Fibroblast of lung (primary cell): ENCODE results near the gene ZNF575.

Source experiments
- EZH2 ChIP-seq: IDR thresholded peaks from 2 replicates; pipeline ENCODE4 v1.5.1; 2012; ENCODE audit warnings: low read length, control low read depth, mild to moderate bottlenecking; ENCODE audit errors: missing control alignments
- TF ChIP-seq, protein P1 (sequence below), 2 donors: IDR thresholded peaks in 1 of 2; conservative IDR thresholded peaks in 1 of 2; 1 replicate in 1 of 2; 2 replicates in 1 of 2; pipeline ENCODE4 v1.5.1; 2011 to 2012; ENCODE audit warnings: low read length in 2 of 2, control low read depth in 1 of 2, inconsistent platforms in 1 of 2, low read depth in 1 of 2, mild to moderate bottlenecking in 1 of 2

DNA sequence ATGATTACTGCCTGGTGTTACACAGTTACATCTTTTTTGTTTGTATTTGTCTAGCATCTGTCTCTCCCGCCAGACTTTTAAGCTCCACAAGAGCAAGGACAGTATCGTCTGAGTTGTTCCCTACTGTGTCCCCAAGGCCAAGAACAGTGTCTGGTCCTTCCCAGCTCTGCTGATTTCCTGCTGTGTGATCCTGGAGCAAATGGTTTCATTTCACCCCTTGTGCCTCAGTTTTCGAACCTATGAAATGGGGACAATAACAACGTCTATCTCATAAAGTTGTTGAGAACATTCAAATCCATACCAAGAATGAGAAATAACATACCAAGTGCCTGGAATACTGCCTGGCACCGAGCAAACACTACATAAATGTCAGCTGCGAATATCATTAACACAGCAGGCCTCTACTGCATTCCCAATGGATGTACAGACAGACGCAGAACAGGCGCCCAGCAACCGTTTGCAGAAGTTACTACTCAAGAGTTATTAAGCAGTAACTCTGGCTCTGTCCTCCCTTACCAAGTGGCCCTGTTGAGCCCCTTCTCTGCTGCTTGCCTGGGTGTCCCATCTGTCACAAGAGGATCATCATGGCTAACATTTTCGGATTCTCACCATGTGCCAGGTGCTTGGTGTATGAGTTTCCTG, 30.9 kb downstream of the ZNF575 start:
- TF ChIP-seq, protein P1, sequence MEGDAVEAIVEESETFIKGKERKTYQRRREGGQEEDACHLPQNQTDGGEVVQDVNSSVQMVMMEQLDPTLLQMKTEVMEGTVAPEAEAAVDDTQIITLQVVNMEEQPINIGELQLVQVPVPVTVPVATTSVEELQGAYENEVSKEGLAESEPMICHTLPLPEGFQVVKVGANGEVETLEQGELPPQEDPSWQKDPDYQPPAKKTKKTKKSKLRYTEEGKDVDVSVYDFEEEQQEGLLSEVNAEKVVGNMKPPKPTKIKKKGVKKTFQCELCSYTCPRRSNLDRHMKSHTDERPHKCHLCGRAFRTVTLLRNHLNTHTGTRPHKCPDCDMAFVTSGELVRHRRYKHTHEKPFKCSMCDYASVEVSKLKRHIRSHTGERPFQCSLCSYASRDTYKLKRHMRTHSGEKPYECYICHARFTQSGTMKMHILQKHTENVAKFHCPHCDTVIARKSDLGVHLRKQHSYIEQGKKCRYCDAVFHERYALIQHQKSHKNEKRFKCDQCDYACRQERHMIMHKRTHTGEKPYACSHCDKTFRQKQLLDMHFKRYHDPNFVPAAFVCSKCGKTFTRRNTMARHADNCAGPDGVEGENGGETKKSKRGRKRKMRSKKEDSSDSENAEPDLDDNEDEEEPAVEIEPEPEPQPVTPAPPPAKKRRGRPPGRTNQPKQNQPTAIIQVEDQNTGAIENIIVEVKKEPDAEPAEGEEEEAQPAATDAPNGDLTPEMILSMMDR (conservative IDR thresholded peaks at IDR 0.05 in 1 of 2, IDR thresholded peaks at IDR 0.05 in 1 of 2; ENCODE audit: low read depth in 1 of 2, low read length in 2 of 2), result no peak
- no peak for TF ChIP-seq EZH2
